AG20443 (cell line): ENCODE results near the gene PRKN.
"Not testable (repeated sequence)": the region's sequence is repeated elsewhere in the genome, so short reads cannot be mapped to it uniquely, and the experiment has no call there.

Source experiments
- DNase-seq: peaks from one replicate; pipeline ENCODE4 v3.0.0; 2012; ENCODE audit warnings: low spot score, mixed read lengths

The PRKN gene

GRCh38 chr6:161840380-161840779 is 887.2 kb downstream of the PRKN start:
- no peak for DNase-seq

GRCh38 chr6:161838306-161839035 is 889.1 kb downstream of the PRKN start:
- DNase-seq = no peak

GRCh38 chr6:161837854-161838253 is 889.7 kb downstream of the PRKN start:
- DNase-seq = no peak

- no peak for DNase-seq
Measured at GRCh38 chr6:161837449-161837735, 890.2 kb downstream of the PRKN start.

GRCh38 chr6:161836643-161837448 is 890.7 kb downstream of the PRKN start:
- DNase-seq = no peak

GRCh38 chr6:161835500-161836215 is 891.9 kb downstream of the PRKN start:
- DNase-seq = peak; percentile 27

GRCh38 chr6:161834426-161834825 is 893.1 kb downstream of the PRKN start:
- no peak for DNase-seq

- no peak for DNase-seq
Measured at GRCh38 chr6:161833099-161833860, 894.3 kb downstream of the PRKN start.

GRCh38 chr6:161832622-161833021 is 894.9 kb downstream of the PRKN start:
- no peak for DNase-seq

GRCh38 chr6:161830866-161831616 is 896.5 kb downstream of the PRKN start:
- no peak for DNase-seq

GRCh38 chr6:161829291-161829729 is 898.3 kb downstream of the PRKN start:
- no peak for DNase-seq

GRCh38 chr6:161828355-161828754 is 899.2 kb downstream of the PRKN start:
- no peak for DNase-seq

GRCh38 chr6:161826512-161826911 is 901.1 kb downstream of the PRKN start:
- no peak for DNase-seq

- not testable (repeated sequence) for DNase-seq
Measured at GRCh38 chr6:161822204-161822603, 905.4 kb downstream of the PRKN start.

- no peak for DNase-seq
Measured at GRCh38 chr6:161817881-161818280, 909.7 kb downstream of the PRKN start.

GRCh38 chr6:161815965-161816364 is 911.6 kb downstream of the PRKN start:
- no peak for DNase-seq

GRCh38 chr6:161813156-161813555 is 914.4 kb downstream of the PRKN start:
- no peak for DNase-seq

GRCh38 chr6:161809971-161810370 is 917.6 kb downstream of the PRKN start:
- no peak for DNase-seq

- no peak for DNase-seq
Measured at GRCh38 chr6:161804838-161805237, 922.7 kb downstream of the PRKN start.

GRCh38 chr6:161803131-161803530 is 924.4 kb downstream of the PRKN start:
- no peak for DNase-seq

GRCh38 chr6:161802231-161802630 is 925.3 kb downstream of the PRKN start:
- no peak for DNase-seq
